Gastrocnemius medialis (tissue), 4 donors: ENCODE measurements around the gene SCN8A. TPM values are rescaled to one million over a fixed set of nuclear protein-coding genes. Genes with fewer than 3 reads are reported as not detected.

ENCODE experiments used
- ATAC-seq, 2 donors: fragments of 150-250 bp; one replicate each; pipeline ENCODE4 v1.9.1; 2016
- DNase-seq, 2 donors: peaks; one replicate each; pipeline ENCODE4 v3.0.0-alpha.2; 2019
- H3K27ac ChIP-seq, 4 donors: fragments of 200-600 bp; sonication (generic); 1 replicate in 1 of 4; 2 replicates in 3 of 4; pipeline ENCODE4 v1.5.1; 2016 to 2018; ENCODE audit warnings: mild to moderate bottlenecking in 2 of 4, moderate library complexity in 1 of 4
- H3K27me3 ChIP-seq, 3 donors: fragments of 200-600 bp; sonication (generic) in 2 of 3; 1 replicate in 1 of 3; 2 replicates in 2 of 3; pipeline versions ENCODE4 v1.5.1 to v1.6.0; 2016 to 2019; ENCODE audit warnings: mild to moderate bottlenecking in 1 of 3, moderate library complexity in 1 of 3
- H3K36me3 ChIP-seq, 2 donors: fragments of 200-600 bp; sonication (generic) in 1 of 2; one replicate each; pipeline ENCODE4 v1.5.1; 2017 to 2018
- H3K4me1 ChIP-seq, 2 donors: fragments of 200-600 bp; sonication (generic) in 1 of 2; one replicate each; pipeline ENCODE4 v1.5.1; 2016 to 2017; ENCODE audit warnings: mild to moderate bottlenecking in 2 of 2
- H3K4me3 ChIP-seq, 4 donors: fragments of 200-600 bp; sonication (generic) in 3 of 4; 1 replicate in 1 of 4; 2 replicates in 3 of 4; pipeline ENCODE4 v1.5.1; 2016 to 2019; ENCODE audit warnings: mild to moderate bottlenecking in 2 of 4
- H3K9me3 ChIP-seq, 3 donors: fragments of 200-600 bp; sonication (generic) in 2 of 3; 1 replicate in 1 of 3; 2 replicates in 2 of 3; pipeline ENCODE4 v1.5.1; 2016 to 2019
- CTCF ChIP-seq, 5 experiments: fragments of 450-650 bp in 3 of 5; fragments of 200-600 bp in 2 of 5; sonication (generic) in 2 of 5; IDR thresholded peaks in 4 of 5; conservative IDR thresholded peaks in 1 of 5; 1 replicate in 4 of 5; 2 replicates in 1 of 5; pipeline ENCODE4 v1.5.1; 2016 to 2019; ENCODE audit warnings: antibody characterized with exemption in 5 of 5, mild to moderate bottlenecking in 3 of 5, moderate library complexity in 3 of 5
- POLR2A ChIP-seq, 2 donors: fragments of 450-650 bp; IDR thresholded peaks; one replicate each; pipeline ENCODE4 v1.6.1; 2017; ENCODE audit warnings: antibody characterized with exemption in 2 of 2, mild to moderate bottlenecking in 2 of 2, moderate library complexity in 2 of 2
- in situ Hi-C, 4 donors: fragments of 200-750 bp; cut with MboI; loops; one replicate each; pipeline versions ENCODE4 v1.15.0 to v1.8.0; 2017; ENCODE audit warnings: low sequenced_read_pairs in 4 of 4
- intact Hi-C: fragments of 100-400 bp; cut with DNase I; formaldehyde crosslinking; loops from one replicate; pipeline ENCODE4 v1.15.1; 2023; ENCODE audit warnings: low total_unique reads
- total RNA-seq, 4 donors: library from RNA; depleted of rRNA; stranded (reverse); fragments of >200 nt; gene quantifications; one replicate each; pipeline versions ENCODE4 v1.1.0 to v1.2.3, GENCODE V29; 2016

Gene SCN8A
- total RNA-seq, 4 donors from 2014 or later = 0.05 to 0.29 TPM; not detected in 2

- no peaks in the 10 kb centered on the region for H3K36me3 ChIP-seq
- no peaks in the 10 kb centered on the region for H3K27me3 ChIP-seq
- ATAC-seq (no peak), DNase-seq (no peak)
- no peak overlapping the region for H3K27ac ChIP-seq
- in situ Hi-C loops = no loop called here
- no peaks in the 10 kb centered on the region for H3K4me1 ChIP-seq
- intact Hi-C loops = no loop called here
- no peak overlapping the region for H3K4me3 ChIP-seq
- H3K9me3 ChIP-seq = no peaks in the 10 kb centered on the region
- no peak for TF ChIP-seq POLR2A (IDR thresholded peaks at IDR 0.05)
- no peak for TF ChIP-seq CTCF (IDR thresholded peaks at IDR 0.05 in 4 of 5, conservative IDR thresholded peaks at IDR 0.05 in 1 of 5)
Observed at GRCh38 chr12:51759695-51760094, 168.7 kb downstream of the SCN8A start.

- ATAC-seq = no peak
- Histone ChIP-seq H3K36me3 (no peaks in the 10 kb centered on the region), H3K9me3 (no peaks in the 10 kb centered on the region), H3K27me3 (no peaks in the 10 kb centered on the region), H3K4me1 (no peaks in the 10 kb centered on the region), H3K27ac (no peak overlapping the region), H3K4me3 (no peak overlapping the region)
- TF ChIP-seq CTCF (IDR thresholded peaks at IDR 0.05 in 4 of 5, conservative IDR thresholded peaks at IDR 0.05 in 1 of 5) (no peak), POLR2A (IDR thresholded peaks at IDR 0.05) (no peak)
- intact Hi-C loops = no loop called here
- DNase-seq = no peak
- in situ Hi-C loops = no loop called here
Observed at GRCh38 chr12:51760231-51760630, 169.2 kb downstream of the SCN8A start.

- TF ChIP-seq POLR2A (IDR thresholded peaks at IDR 0.05) (no peak), CTCF (IDR thresholded peaks at IDR 0.05 in 4 of 5, conservative IDR thresholded peaks at IDR 0.05 in 1 of 5) (no peak)
- in situ Hi-C loops (no loop called here), intact Hi-C loops (no loop called here)
- no peak for ATAC-seq
- H3K4me1 ChIP-seq = no peaks in the 10 kb centered on the region
- no peak for DNase-seq
- H3K4me3 ChIP-seq = no peak overlapping the region
- no peaks in the 10 kb centered on the region for H3K36me3 ChIP-seq
- H3K27ac ChIP-seq = no peak overlapping the region
- no peaks in the 10 kb centered on the region for H3K9me3 ChIP-seq
- H3K27me3 ChIP-seq = peaks cover 0 to 2% (median 0%) of the 10 kb centered on the region in 3 donors
Observed at GRCh38 chr12:51763743-51764142, 172.7 kb downstream of the SCN8A start.

GRCh38 chr12:51766067-51766676 lies 175.1 kb downstream of the SCN8A start:
- H3K27me3 ChIP-seq = peaks cover 0 to 2% (median 0%) of the 10 kb centered on the region in 3 donors
- TF ChIP-seq POLR2A (IDR thresholded peaks at IDR 0.05) (no peak), CTCF (IDR thresholded peaks at IDR 0.05 in 4 of 5, conservative IDR thresholded peaks at IDR 0.05 in 1 of 5) (no peak)
- H3K4me1 ChIP-seq = no peaks in the 10 kb centered on the region
- ATAC-seq (no peak), DNase-seq (no peak)
- H3K9me3 ChIP-seq = no peaks in the 10 kb centered on the region
- intact Hi-C loops (no loop called here), in situ Hi-C loops (no loop called here)
- no peak overlapping the region for H3K27ac ChIP-seq
- H3K4me3 ChIP-seq = no peak overlapping the region
- H3K36me3 ChIP-seq = no peaks in the 10 kb centered on the region

GRCh38 chr12:51771008-51771407 lies 180.0 kb downstream of the SCN8A start:
- intact Hi-C loops = no loop called here
- in situ Hi-C loops = no loop called here
- DNase-seq = no peak
- TF ChIP-seq CTCF (IDR thresholded peaks at IDR 0.05 in 4 of 5, conservative IDR thresholded peaks at IDR 0.05 in 1 of 5) = no peak
- no peak for TF ChIP-seq POLR2A (IDR thresholded peaks at IDR 0.05)
- no peaks in the 10 kb centered on the region for H3K4me1 ChIP-seq
- H3K9me3 ChIP-seq = no peaks in the 10 kb centered on the region
- H3K27ac ChIP-seq = no peak overlapping the region
- no peaks in the 10 kb centered on the region for H3K36me3 ChIP-seq
- H3K27me3 ChIP-seq = no peaks in the 10 kb centered on the region
- ATAC-seq = no peak
- no peak overlapping the region for H3K4me3 ChIP-seq
